Activated naive CD4-positive, alpha-beta T cell treated with anti-CD3 and anti-CD28 coated beads, Interleukin-2, amount 50 U/mL, for 24 hours (primary cell): Measurements from ENCODE around the gene TLCD3B.
A peak's percentile ranks its signal among the peaks of the same experiment; 100 is the strongest.

Source experiments
- H3K27ac Mint-ChIP-seq: one replicate; pipeline ENCODE4 v1.8.0; 2021; ENCODE audit warnings: mild to moderate bottlenecking, mixed read lengths
- H3K27me3 Mint-ChIP-seq: one replicate; pipeline ENCODE4 v1.8.0; 2021; ENCODE audit warnings: mixed read lengths
- H3K36me3 Mint-ChIP-seq: one replicate; pipeline ENCODE4 v1.8.0; 2021; ENCODE audit warnings: mixed read lengths
- H3K4me1 Mint-ChIP-seq: one replicate; pipeline ENCODE4 v1.8.0; 2021; ENCODE audit warnings: mixed read lengths
- H3K4me3 Mint-ChIP-seq: one replicate; pipeline ENCODE4 v1.8.0; 2021; ENCODE audit warnings: mild to moderate bottlenecking, mixed read lengths
- H3K9me3 Mint-ChIP-seq: one replicate; pipeline ENCODE4 v1.8.0; 2021; ENCODE audit warnings: mixed read lengths

The TLCD3B gene

DNA sequence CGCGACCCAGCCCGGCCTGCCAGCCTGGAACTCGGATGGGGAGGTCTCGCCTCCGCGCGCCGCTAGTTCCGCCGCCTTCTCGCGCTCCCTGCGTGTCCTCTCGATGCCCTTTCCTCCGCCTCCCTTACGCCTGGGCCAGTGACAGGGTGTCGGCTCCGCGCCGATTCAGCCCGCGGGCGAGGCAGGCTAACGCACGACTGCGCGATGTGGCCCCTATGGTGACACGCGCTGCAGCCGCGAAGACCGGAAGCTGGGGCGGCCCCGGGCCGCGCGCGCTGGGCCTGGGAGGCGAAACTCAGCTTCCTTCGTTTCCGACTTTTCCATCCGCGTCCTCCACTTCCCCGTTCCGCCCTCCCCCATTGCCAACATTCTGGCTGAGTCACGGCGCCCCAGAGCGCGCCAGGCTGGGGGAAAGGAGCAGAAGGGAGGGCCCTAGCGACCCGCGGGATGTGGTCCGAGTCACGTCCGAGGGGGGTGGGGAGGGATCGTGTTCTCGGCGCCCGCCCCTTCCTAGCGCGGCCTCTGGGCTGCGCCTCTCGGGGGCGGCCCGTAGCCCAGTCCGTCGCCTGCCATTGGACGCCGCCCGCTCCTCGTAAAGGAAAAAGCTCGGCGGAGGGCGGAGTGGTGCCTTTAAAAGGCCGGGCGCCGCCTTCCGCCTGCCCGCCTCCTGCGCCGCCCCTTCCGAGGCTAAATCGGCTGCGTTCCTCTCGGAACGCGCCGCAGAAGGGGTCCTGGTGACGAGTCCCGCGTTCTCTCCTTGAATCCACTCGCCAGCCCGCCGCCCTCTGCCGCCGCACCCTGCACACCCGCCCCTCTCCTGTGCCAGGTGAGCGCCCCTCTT, 34.3 kb upstream of the TLCD3B start, which contains the start of gene ALDOA:
ALDOA (plus strand) TSS at position 659 of the 841 bp plus-strand sequence. CDS start 1,138 bp downstream, outside the sequence.
- H3K36me3 Mint-ChIP-seq = peaks cover 10% of the 10 kb centered on the region
- no peaks in the 10 kb centered on the region for H3K9me3 Mint-ChIP-seq
- no peaks in the 10 kb centered on the region for H3K27me3 Mint-ChIP-seq
- H3K4me3 Mint-ChIP-seq = peak within 1 kb of the TSS; percentile 100
- peaks cover 34% of the 10 kb centered on the region for H3K4me1 Mint-ChIP-seq
- peak within 1 kb of the TSS; percentile 97 for H3K27ac Mint-ChIP-seq

DNA sequence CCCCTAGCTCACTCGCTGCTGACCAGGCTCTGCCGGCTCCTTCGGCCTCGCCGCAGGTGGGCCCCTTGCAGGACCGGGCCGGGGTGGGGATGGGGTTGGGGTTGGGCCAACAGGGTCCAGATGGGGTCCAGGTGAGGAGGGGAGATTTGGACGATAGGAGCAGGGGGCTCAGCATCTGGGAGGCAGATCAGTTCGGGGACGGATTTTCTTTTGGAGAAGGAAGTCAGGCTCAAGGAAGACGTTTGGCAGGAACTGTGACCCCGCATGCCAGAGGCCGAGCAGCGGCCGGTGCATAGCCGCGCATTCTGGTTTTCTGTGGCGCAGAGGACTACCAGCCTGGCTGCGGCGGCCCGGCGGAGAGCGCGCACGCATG, 33.6 kb upstream of the TLCD3B start:
- Mint-ChIP-seq H3K9me3 (no peaks in the 10 kb centered on the region), H3K4me3 (peak overlapping the region; percentile 100), H3K27me3 (no peaks in the 10 kb centered on the region), H3K4me1 (peaks cover 33% of the 10 kb centered on the region), H3K27ac (peak overlapping the region; percentile 97), H3K36me3 (peaks cover 10% of the 10 kb centered on the region)

DNA sequence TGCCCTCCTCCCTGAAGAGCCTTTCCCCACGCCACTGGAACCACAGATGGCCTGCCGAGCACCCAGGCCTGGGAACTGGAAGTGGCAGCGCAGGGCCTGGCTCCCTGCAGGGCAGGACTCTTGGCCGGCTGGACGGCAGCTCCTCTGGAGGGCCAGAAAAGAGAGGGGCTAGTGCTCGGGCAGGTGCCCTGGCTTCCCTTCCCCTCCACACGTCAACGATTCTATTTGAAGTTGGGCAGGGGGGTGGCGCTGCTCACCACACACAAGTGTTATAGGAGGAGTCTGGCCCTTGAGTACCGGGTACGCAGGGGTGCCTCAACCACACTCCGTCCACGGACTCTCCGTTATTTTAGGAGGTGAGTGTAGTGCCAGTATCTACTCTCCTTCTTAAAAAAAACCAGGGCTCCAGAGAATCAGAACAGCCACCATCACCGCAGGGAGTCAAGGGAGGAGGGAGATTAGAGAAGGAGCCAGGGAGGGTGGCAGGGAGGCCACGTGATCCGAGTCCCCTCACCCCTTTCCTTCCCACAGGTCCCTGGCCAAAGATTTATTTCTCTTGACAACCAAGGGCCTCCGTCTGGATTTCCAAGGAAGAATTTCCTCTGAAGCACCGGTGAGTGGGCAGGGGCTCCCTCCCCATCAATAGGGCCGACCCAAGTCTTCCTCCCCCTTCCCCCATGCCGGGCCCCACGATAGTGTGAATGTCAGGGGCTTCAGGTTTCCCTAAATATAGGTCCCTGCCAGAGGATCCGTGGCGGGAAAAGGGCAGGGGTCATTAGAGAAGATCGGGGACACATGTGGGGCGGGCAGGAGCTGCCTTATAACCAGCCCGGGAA, 33.0 kb upstream of the TLCD3B start:
- Mint-ChIP-seq H3K4me3 (peak overlapping the region; percentile 100), H3K4me1 (peaks cover 27% of the 10 kb centered on the region), H3K36me3 (peaks cover 10% of the 10 kb centered on the region), H3K27ac (peak overlapping the region; percentile 99), H3K9me3 (no peaks in the 10 kb centered on the region), H3K27me3 (no peaks in the 10 kb centered on the region)

DNA sequence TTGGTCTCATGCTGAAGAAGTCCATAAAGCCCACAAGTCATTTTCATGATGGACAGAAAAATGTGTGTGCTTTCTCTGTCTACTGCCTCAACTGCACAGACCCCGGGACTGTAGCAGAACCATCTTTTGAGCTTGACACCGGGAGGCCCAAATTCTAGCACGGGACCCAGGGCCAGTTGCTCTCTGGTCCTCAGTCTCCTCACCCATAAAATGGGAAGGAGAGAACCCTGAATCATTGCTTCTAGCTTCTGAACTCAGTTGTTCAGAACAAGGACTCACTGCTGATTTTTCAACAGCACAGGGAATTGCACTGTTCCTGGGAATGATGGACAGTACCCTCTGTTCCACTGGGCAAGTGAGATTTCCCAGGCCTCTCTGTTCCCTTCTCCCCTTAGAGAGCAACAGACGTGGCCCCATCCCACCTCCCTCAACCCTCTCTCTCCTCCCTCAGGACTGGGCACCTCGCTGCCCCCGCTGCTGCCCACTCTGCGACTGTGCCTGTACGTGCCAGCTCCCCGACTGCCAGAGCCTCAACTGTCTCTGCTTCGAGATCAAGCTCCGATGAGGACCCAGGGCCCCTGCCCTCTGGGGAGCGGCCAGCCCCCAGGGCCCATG, 32.3 kb upstream of the TLCD3B start:
- H3K9me3 Mint-ChIP-seq = no peaks in the 10 kb centered on the region
- H3K4me3 Mint-ChIP-seq = peak overlapping the region; percentile 100
- H3K4me1 Mint-ChIP-seq = peaks cover 20% of the 10 kb centered on the region
- H3K27me3 Mint-ChIP-seq = no peaks in the 10 kb centered on the region
- peak overlapping the region; percentile 99 for H3K27ac Mint-ChIP-seq
- H3K36me3 Mint-ChIP-seq = peaks cover 8% of the 10 kb centered on the region

DNA sequence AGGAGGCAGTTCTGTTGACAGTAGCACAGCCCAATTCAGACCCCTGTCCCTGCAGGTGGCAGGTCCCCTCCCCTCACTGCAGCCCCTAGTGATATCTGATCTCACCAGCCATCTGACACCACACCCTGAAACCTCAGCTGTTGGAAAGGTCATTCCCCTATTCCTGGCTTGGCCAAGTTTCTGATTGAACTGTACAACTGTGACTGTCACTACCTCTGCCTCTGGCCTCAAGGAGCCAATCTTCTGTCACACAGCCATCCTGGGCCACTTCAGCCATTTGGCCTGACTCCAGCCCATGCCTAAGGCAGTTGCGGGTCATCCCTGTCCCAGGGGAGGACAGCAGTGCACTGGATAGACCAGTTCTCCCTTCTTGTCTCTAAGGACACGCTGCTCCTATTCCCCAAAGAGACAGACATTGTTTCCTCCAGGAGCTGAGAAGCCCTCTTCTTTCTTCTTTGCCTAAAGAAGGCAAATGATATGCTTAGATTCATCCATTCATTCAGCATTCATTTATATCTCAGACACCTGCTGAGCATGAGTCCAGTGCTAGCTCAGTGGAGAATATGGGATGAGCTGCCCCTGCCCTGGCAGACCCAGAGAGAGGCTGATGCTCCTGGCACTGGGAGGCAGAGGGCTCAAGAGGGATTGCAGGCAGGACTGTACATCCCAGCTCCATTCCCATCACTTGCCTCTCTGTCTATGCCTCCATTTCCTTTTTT, 29.9 kb upstream of the TLCD3B start:
- no peaks in the 10 kb centered on the region for H3K27me3 Mint-ChIP-seq
- H3K36me3 Mint-ChIP-seq = no peaks in the 10 kb centered on the region
- H3K27ac Mint-ChIP-seq = peak overlapping the region; percentile 70
- no peak overlapping the region for H3K4me3 Mint-ChIP-seq
- H3K9me3 Mint-ChIP-seq = no peaks in the 10 kb centered on the region
- H3K4me1 Mint-ChIP-seq = peaks cover 6% of the 10 kb centered on the region

DNA sequence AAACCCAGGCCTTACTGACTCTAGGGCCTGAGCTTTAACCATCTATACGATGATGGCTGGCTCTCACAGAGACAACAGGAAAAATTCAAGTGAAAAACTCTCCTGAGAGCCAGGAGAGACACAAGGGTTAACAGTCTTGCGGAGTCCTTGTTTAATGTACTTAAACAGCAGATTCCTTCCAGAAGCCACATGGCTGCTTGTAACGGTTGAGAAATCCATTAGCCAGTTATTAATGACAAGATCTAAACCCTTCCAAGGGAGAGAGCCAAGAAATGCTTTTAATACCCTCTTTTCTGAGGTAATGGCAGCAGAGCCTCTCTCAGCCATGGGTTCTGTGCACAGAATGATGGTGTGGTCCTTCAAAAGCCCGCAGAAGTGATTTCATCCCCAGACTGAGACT, 29.3 kb upstream of the TLCD3B start:
- no peak overlapping the region for H3K27ac Mint-ChIP-seq
- H3K4me3 Mint-ChIP-seq = no peak overlapping the region
- H3K36me3 Mint-ChIP-seq = no peaks in the 10 kb centered on the region
- H3K9me3 Mint-ChIP-seq = no peaks in the 10 kb centered on the region
- H3K4me1 Mint-ChIP-seq = peaks cover 7% of the 10 kb centered on the region
- no peaks in the 10 kb centered on the region for H3K27me3 Mint-ChIP-seq

DNA sequence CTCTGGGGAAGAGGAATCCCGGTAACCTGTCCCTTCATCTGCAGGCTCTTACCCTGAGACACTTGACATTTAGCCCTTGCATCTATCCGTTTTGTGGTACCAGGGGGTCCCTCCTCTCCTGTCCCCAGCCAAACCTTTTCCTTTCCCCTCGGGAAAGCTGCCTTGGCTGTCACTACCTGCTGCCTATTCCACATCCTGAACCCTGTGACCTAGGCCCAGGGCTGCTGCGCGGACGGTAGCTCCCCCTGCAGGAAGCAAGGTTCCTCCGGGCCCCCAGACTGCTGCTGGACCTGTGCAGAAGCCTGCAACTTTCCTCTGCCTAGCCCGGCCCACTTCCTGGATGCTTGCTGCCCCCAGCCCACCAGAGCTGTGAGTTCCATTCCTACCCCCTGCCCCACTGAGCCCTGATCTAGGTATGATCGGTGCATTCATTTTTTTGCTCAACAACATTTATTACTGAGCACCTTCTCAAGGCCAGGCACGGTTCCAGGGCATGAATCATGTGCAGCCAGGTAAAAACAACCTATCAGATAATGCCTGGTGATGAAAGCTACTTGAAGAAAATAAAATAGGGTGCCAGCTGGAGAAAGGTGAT, 24.0 kb upstream of the TLCD3B start:
- Mint-ChIP-seq H3K4me1 (peaks cover 22% of the 10 kb centered on the region), H3K27me3 (no peaks in the 10 kb centered on the region), H3K27ac (no peak overlapping the region), H3K4me3 (peak overlapping the region; percentile 24), H3K9me3 (no peaks in the 10 kb centered on the region), H3K36me3 (no peaks in the 10 kb centered on the region)

DNA sequence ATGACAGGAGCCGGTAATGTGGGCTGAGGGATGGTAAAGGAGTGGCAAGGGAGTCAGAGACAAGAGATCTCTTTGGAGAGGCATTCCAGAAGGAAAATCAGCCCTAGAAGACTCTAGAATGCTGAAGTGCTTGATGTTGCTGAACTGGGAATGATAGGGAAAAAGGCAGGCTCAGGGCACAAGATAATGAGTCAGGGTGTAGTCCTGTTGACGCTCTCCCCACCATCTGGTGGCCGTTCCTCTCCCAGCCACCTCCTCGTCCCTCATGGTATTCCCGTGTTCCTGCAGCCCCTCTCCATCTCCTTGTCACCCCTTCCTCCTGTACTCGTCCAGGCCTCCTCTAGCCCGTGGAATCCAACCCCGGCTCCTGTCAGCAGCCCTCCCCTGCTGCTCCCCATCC, 23.4 kb upstream of the TLCD3B start:
- Mint-ChIP-seq H3K27me3 (no peaks in the 10 kb centered on the region), H3K4me1 (peaks cover 22% of the 10 kb centered on the region), H3K9me3 (no peaks in the 10 kb centered on the region), H3K27ac (peak overlapping the region; percentile 62), H3K4me3 (peak overlapping the region; percentile 51), H3K36me3 (no peaks in the 10 kb centered on the region)

DNA sequence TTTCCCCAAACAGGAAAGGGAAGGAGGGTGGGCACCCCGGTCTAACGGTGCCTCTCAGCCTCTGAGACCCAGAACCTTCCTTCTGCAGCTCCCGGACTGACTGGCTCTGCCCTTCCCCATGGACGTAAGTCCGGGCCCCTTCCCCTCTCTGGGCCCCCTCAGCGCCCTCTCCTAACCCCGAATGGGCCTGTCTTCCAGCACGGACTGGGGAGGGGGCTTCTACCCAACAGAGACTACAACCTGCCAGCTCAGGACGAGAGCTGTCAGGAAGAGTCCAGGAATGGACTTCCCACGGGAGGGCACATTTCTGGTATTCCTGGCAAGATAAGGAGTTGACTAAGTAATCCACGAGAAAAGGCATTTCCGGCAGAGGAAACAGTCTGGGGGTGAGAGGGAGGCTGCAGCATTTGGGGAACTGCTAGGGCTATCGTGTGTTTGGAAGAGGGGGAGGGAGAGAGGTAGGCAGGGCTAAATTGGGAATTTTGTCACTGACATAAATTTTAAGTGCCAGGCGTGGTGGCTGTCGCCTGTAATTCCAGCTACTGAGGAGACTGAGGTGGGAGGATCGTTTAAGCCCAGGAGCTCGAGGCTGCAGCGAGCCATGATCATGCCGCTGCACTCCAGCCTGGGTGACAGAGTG, 22.4 kb upstream of the TLCD3B start:
- Mint-ChIP-seq H3K9me3 (no peaks in the 10 kb centered on the region), H3K27ac (no peak overlapping the region), H3K36me3 (no peaks in the 10 kb centered on the region), H3K4me3 (peak overlapping the region; percentile 73), H3K27me3 (no peaks in the 10 kb centered on the region), H3K4me1 (peaks cover 22% of the 10 kb centered on the region)

DNA sequence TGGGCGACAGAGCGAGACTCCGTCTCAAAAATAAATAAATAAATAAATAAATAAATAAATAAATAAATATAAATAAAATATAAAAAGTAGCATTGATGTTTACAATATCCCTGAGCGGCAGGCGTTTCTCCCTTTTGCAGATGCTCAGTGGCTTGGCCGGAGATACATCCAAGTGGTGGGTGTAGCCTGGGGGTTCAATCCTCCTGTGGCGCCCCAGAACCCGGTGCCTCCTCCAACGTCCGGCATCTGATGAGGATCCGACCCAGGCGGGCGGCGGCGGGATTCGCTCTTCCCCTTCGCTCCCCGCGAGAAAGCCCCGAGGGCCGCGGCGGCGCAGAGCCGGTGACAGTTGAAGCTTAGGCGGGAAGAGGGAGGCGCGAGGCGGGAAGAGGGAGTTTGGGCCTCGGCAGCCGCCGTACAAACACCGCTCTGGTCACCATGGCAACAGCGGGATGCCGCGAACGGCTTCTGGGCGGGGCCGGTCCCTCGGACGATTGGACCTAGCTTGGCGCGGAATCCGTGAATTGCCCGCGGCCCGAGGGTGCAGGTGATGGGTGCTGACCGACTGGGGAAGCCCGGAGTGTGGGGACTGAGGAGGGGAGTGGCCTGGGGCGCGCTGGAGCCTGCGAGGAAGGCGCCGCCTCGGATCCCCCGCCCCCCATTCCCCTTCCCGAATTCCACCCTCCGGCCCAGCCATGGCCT, 21.8 kb upstream of the TLCD3B start:
- Mint-ChIP-seq H3K27me3 (no peaks in the 10 kb centered on the region), H3K27ac (peak overlapping the region; percentile 90), H3K9me3 (no peaks in the 10 kb centered on the region), H3K4me1 (peaks cover 22% of the 10 kb centered on the region), H3K36me3 (no peaks in the 10 kb centered on the region), H3K4me3 (peak overlapping the region; percentile 90)

DNA sequence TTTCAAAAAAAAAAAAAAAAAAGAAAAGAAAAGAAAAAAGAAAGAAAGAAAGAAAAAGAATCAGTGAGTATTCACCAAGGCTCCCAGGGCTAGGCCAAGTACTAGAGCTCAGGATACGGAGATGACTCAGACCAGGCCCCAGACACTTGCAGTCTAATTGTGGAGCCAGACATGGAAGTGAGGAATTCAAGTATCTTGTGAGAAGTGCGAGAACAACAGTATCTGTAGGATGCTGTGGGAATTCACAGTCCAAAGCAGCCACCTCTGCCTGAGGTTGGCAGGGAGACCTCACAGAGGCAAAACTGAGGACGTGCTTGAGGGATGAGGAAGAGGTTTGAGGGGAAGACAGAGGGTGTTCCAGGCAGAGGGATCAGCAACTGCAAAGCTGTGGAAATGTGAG, 20.4 kb upstream of the TLCD3B start:
- no peaks in the 10 kb centered on the region for H3K27me3 Mint-ChIP-seq
- H3K4me1 Mint-ChIP-seq = peaks cover 22% of the 10 kb centered on the region
- H3K27ac Mint-ChIP-seq = peak overlapping the region; percentile 8
- H3K36me3 Mint-ChIP-seq = no peaks in the 10 kb centered on the region
- peak overlapping the region; percentile 58 for H3K4me3 Mint-ChIP-seq
- H3K9me3 Mint-ChIP-seq = no peaks in the 10 kb centered on the region

DNA sequence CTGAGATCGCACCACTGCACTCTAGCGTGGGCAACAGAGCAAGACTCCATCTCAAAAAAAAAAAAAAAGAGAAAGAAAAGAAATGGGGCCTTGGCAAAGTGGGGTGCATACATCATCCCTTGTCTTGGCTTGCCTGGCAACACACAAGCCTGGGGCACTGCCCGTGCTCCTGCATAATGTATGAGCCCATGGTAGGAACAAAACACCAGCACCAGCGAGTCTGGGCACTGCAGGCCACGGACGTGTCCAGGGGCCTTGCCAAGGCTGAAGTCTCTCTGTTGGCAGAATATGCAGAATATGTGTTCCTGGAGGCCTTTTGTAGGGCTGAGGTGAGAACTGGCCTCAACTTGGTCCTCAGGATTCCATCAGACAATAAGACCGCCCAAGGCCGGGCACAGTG, 18.8 kb upstream of the TLCD3B start:
- peaks cover 17% of the 10 kb centered on the region for H3K4me1 Mint-ChIP-seq
- no peak overlapping the region for H3K27ac Mint-ChIP-seq
- H3K27me3 Mint-ChIP-seq = no peaks in the 10 kb centered on the region
- H3K4me3 Mint-ChIP-seq = no peak overlapping the region
- no peaks in the 10 kb centered on the region for H3K36me3 Mint-ChIP-seq
- H3K9me3 Mint-ChIP-seq = no peaks in the 10 kb centered on the region

DNA sequence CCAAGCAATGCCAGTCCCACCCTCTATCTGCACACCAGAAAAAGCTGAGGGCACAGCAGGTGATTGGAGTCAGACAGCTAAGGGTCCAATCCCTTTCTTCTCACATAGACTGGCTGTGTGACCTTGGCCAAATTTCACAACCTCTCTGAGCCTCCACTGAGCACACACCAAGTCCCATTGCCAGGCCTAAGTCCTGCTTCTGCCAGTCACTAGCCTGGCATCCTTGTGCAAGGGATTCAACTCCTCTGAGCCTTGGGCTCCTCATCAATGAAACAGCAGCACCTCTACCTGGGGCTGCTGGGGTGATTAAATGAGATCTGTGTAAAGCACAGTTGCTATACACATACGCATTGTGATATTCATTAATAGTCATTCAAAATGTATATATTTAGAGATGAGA, 15.5 kb upstream of the TLCD3B start:
- Mint-ChIP-seq H3K27ac (no peak overlapping the region), H3K27me3 (no peaks in the 10 kb centered on the region), H3K4me3 (no peak overlapping the region), H3K9me3 (no peaks in the 10 kb centered on the region), H3K36me3 (no peaks in the 10 kb centered on the region), H3K4me1 (peaks cover 2% of the 10 kb centered on the region)

DNA sequence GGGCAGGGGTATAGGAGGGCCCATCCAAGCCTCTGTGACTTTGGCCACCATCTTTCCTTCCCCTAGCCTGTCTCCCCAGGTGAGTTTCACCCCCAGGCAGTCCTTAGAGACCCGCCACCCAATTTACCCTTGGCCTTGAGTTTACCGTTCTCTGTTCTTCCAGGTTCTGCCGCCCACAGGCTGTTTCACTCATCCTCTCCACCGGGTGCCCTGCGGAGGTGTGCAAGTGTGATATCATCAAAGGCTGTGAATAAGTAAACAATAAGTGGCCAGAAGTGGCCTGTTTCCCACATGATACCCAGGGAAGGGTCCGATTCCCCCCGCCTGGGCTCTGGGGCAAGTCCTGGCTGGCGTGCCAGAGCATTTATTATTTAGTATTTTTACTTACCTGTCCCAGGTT, 15.1 kb upstream of the TLCD3B start:
- Mint-ChIP-seq H3K9me3 (no peaks in the 10 kb centered on the region), H3K36me3 (no peaks in the 10 kb centered on the region), H3K4me1 (no peaks in the 10 kb centered on the region), H3K27me3 (no peaks in the 10 kb centered on the region), H3K27ac (no peak overlapping the region), H3K4me3 (no peak overlapping the region)
